GM19438 (cell line): ENCODE results near the gene TMEM269.

Source experiments
- ATAC-seq: cut with Tn5 transposase; IDR thresholded peaks from one replicate; pipeline ENCODE4 v1.9.1; 2021; ENCODE audit warnings: low read depth; ENCODE audit not compliant: unreplicated experiment

Gene TMEM269

GRCh38 chr1:42846257-42847110 is 61.7 kb downstream of the TMEM269 start, which contains the start of gene ZNF691:
Gene ZNF691, plus strand, starts transcription at chr1:42846613. Its CDS starts 3,046 bp downstream, at chr1:42849659.
- peak; percentile 89 for ATAC-seq

- no peak for ATAC-seq
Measured at GRCh38 chr1:42847111-42847595, 62.4 kb downstream of the TMEM269 start.

- no peak for ATAC-seq
Measured at GRCh38 chr1:42847721-42848460, 63.1 kb downstream of the TMEM269 start.

GRCh38 chr1:42848823-42849537 is 64.2 kb downstream of the TMEM269 start:
- no peak for ATAC-seq

- ATAC-seq: no peak
Measured at GRCh38 chr1:42849944-42850343, 65.2 kb downstream of the TMEM269 start.
